IgD-negative memory B cell (primary cell): Measurements from ENCODE around the gene ADAMTS19. TPM values are rescaled to one million over a fixed set of nuclear protein-coding genes. Genes with fewer than 3 reads are reported as not detected.

Experiments used
- H3K27ac Mint-ChIP-seq, 3 donors: one replicate each; pipeline ENCODE4 v1.8.0; 2020 to 2022; ENCODE audit warnings: mild to moderate bottlenecking in 3 of 3, mixed read lengths in 3 of 3, moderate library complexity in 1 of 3
- H3K27me3 Mint-ChIP-seq: one replicate; pipeline ENCODE4 v1.8.0; 2021; ENCODE audit warnings: mixed read lengths
- H3K36me3 Mint-ChIP-seq: one replicate; pipeline ENCODE4 v1.8.0; 2020; ENCODE audit warnings: mild to moderate bottlenecking, mixed read lengths
- H3K4me1 Mint-ChIP-seq, 3 donors: one replicate each; pipeline ENCODE4 v1.8.0; 2020 to 2022; ENCODE audit warnings: mixed read lengths in 3 of 3, mild to moderate bottlenecking in 1 of 3
- H3K4me3 Mint-ChIP-seq, 4 donors: one replicate each; pipeline ENCODE4 v1.8.0; 2020 to 2022; ENCODE audit warnings: mild to moderate bottlenecking in 4 of 4, mixed read lengths in 4 of 4, moderate library complexity in 3 of 4
- H3K9me3 Mint-ChIP-seq, 3 donors: one replicate each; pipeline ENCODE4 v1.8.0; 2020 to 2021; ENCODE audit warnings: mixed read lengths in 3 of 3, mild to moderate bottlenecking in 1 of 3
- polyA plus RNA-seq: library from polyadenylated mRNA; unstranded; fragments of 300-500 nt; fragmentation: Illumina TruSeq; gene quantifications from one replicate; pipeline ENCODE4 v1.2.3, GENCODE V29; 2021

ADAMTS19 gene
- polyA plus RNA-seq, 1 donor from 2014 or later = not detected

DNA sequence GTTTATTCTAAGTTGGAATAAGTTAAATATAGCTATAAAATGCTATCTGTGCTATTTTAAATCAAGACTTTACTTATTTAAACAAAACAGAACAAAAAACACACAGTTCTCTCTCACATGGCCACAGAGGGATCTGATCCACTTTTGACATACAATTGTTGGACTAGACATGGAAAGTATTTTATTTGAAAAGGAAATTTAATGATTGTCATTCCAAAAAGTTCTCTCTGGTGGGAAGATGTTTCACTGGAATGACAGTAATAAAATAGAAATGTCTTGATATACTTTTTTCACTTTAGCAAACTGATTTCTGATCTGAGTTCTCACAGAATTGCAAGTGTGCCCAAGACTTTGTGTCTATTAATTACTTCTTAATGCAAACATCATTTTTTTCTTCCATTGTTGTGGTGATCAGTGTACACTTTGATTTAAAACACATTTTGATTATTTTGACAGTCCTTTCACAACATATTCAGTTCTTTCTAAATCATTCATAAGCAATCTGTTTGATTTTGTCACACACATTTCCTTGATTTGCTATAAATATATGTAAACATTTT is 257.7 kb downstream of the ADAMTS19 start:
- Mint-ChIP-seq H3K4me3 (no peak overlapping the region), H3K27ac (no peak overlapping the region), H3K27me3 (no peaks in the 10 kb centered on the region), H3K4me1 (no peaks in the 10 kb centered on the region), H3K36me3 (no peaks in the 10 kb centered on the region), H3K9me3 (peaks cover 0 to 2% (median 2%) of the 10 kb centered on the region in 3 donors)

- Mint-ChIP-seq H3K27ac (no peak overlapping the region), H3K9me3 (peaks cover 0 to 2% (median 2%) of the 10 kb centered on the region in 3 donors), H3K4me1 (no peaks in the 10 kb centered on the region), H3K4me3 (no peak overlapping the region), H3K27me3 (no peaks in the 10 kb centered on the region), H3K36me3 (no peaks in the 10 kb centered on the region)
Observed at GRCh38 chr5:129718471-129719090, 258.5 kb downstream of the ADAMTS19 start.

- Mint-ChIP-seq H3K36me3 (no peaks in the 10 kb centered on the region), H3K4me1 (no peaks in the 10 kb centered on the region), H3K27me3 (no peaks in the 10 kb centered on the region), H3K9me3 (peaks cover 0 to 2% (median 0%) of the 10 kb centered on the region in 3 donors), H3K4me3 (no peak overlapping the region), H3K27ac (no peak overlapping the region)
Observed at GRCh38 chr5:129724222-129724621, 264.1 kb downstream of the ADAMTS19 start.

GRCh38 chr5:129724647-129725046 is 264.5 kb downstream of the ADAMTS19 start:
- Mint-ChIP-seq H3K9me3 (peaks cover 0 to 2% (median 0%) of the 10 kb centered on the region in 3 donors), H3K36me3 (no peaks in the 10 kb centered on the region), H3K4me1 (no peaks in the 10 kb centered on the region), H3K27ac (no peak overlapping the region), H3K27me3 (no peaks in the 10 kb centered on the region), H3K4me3 (no peak overlapping the region)

DNA sequence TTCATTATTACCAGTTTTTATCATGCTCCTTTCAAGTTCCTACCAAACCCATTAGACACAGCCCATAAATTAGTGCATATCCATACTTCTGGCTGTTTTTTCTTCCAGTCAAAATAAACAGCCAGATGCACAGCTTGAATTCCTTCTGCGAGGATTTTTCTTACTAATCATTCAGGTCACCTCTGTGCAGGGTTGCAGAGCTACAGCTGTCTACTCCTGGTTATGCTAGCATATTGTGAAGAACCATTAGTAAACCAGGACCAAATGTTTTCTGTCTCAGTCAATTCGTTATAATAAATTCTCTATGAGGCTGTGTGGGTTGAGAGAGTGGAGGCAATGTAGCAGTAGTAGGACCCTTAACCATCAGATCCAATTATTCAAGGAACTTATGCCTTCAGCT is 279.7 kb downstream of the ADAMTS19 start:
- H3K9me3 Mint-ChIP-seq = no peaks in the 10 kb centered on the region
- H3K4me1 Mint-ChIP-seq = no peaks in the 10 kb centered on the region
- H3K27ac Mint-ChIP-seq = no peak overlapping the region
- H3K4me3 Mint-ChIP-seq = no peak overlapping the region
- H3K36me3 Mint-ChIP-seq = peaks cover 2% of the 10 kb centered on the region
- no peaks in the 10 kb centered on the region for H3K27me3 Mint-ChIP-seq

DNA sequence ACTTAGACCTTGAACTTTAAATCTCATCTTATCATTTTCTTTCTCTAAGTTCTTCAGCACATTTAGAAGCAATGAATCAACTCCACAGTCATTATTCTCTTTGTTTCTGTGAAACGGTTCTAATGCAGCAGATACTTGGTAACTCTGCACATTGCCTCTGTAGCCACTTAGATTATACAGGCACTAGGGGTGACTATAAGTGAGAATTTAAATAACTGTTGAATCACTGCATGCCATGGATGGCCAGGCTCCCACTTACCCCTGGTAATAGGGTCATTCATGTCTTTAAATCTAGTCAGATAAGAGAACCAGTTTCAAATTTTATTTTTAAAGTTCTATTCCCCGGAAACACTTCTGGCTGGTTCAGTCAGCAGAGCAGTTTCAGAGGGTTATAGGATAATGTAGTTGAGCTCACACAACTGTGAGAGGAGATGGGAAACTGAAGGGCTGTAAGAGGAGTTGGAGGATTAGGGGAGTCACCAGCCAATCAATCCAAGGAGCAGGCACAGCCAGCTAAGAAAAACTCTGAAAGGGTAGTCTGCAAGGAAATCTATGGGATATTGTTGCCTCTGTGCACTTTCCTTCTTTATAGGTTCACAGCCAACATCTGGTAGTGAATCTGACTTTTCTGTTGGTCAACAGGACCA is 283.6 kb downstream of the ADAMTS19 start:
- Mint-ChIP-seq H3K4me3 (no peak overlapping the region), H3K27me3 (no peaks in the 10 kb centered on the region)

GRCh38 chr5:129745997-129746396 is 285.9 kb downstream of the ADAMTS19 start:
- H3K27ac Mint-ChIP-seq = no peak overlapping the region
- no peaks in the 10 kb centered on the region for H3K9me3 Mint-ChIP-seq
- no peaks in the 10 kb centered on the region for H3K4me1 Mint-ChIP-seq
- peaks cover 2% of the 10 kb centered on the region for H3K36me3 Mint-ChIP-seq
- no peaks in the 10 kb centered on the region for H3K27me3 Mint-ChIP-seq
- no peak overlapping the region for H3K4me3 Mint-ChIP-seq

More for the DNA sequence above, 283.6 kb downstream of the ADAMTS19 start:
- no peak overlapping the region for H3K27ac Mint-ChIP-seq
- no peaks in the 10 kb centered on the region for H3K4me1 Mint-ChIP-seq
- H3K36me3 Mint-ChIP-seq = peaks cover 2% of the 10 kb centered on the region
- no peaks in the 10 kb centered on the region for H3K9me3 Mint-ChIP-seq

DNA sequence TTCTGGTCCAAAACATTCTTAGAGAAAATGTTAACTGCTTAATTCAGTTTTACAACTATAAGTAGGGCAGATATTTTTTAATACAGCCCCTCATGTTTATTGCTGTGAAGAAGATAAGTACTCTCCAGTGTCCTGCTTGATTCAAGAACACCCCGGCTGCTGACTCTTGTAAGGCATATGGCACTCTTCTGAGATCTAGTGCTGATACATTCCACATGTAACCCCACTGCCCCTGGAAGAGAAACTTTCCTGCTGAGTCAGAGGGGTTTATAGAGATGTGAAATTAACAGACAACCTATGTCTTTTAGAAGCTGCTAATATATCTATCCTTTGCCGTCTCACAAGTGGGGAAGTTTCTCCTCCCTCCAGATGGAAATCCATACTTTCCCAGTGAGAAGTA is 286.8 kb downstream of the ADAMTS19 start:
- H3K27ac Mint-ChIP-seq = no peak overlapping the region
- H3K36me3 Mint-ChIP-seq = peaks cover 2% of the 10 kb centered on the region
- no peaks in the 10 kb centered on the region for H3K9me3 Mint-ChIP-seq
- no peaks in the 10 kb centered on the region for H3K4me1 Mint-ChIP-seq
- H3K27me3 Mint-ChIP-seq = no peaks in the 10 kb centered on the region
- H3K4me3 Mint-ChIP-seq = no peak overlapping the region

DNA sequence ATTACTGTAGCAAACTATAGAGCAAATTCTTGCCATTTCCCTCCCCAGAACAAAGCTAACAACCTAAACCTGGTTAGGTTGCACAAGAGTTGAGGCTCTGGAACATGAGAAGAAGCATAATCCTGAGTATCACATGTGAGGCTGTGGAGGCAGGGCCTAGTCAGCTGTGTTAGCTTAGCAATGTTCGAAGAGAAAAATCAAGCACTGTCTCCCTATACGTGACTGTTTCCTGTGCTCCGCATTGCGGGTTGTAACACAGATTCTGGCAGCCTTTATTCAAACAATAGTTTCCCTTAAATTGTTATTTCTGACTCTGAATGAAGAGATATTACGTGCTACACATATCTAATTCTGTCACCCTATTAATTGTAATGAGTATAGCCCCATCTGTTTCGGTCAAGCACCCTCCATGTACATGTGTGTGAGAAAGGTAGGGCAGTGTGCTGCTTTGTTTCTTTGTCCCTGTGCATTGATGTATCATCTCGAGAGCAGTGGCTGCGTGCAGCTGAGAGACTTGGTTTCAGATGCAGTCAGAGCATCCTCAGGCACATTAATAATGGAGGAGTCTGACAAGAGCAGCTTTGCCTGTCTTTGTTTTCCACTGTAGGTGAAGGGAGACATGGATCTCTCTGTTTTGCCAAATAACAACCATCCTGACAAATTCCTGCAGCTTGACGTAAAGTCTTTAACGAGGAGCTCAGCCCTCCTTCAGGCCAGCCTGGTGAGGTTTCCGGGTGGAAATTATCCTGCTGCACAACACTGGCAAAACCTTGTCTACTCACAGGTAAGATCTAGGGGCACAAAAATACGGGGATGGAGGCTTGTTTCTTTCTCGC is 287.7 kb downstream of the ADAMTS19 start, which contains the start of gene MINAR2:
TSS of gene MINAR2 (plus strand) at position 523 of the 836 bp plus-strand sequence. CDS start at position 620, 97 bp downstream.
- Mint-ChIP-seq H3K4me1 (no peaks in the 10 kb centered on the region), H3K4me3 (no peak within 1 kb of the TSS), H3K36me3 (peaks cover 2% of the 10 kb centered on the region), H3K27ac (peak within 1 kb of the TSS in 1 of 3 donors; percentile 28), H3K9me3 (no peaks in the 10 kb centered on the region), H3K27me3 (no peaks in the 10 kb centered on the region)

- H3K9me3 Mint-ChIP-seq = no peaks in the 10 kb centered on the region
- H3K27ac Mint-ChIP-seq = no peak overlapping the region
- no peaks in the 10 kb centered on the region for H3K27me3 Mint-ChIP-seq
- no peak overlapping the region for H3K4me3 Mint-ChIP-seq
- H3K36me3 Mint-ChIP-seq = no peaks in the 10 kb centered on the region
- H3K4me1 Mint-ChIP-seq = no peaks in the 10 kb centered on the region
Observed at GRCh38 chr5:129748913-129749880, 289.1 kb downstream of the ADAMTS19 start.

GRCh38 chr5:129760636-129761325 is 300.7 kb downstream of the ADAMTS19 start:
- H3K4me3 Mint-ChIP-seq = no peak overlapping the region
- H3K27ac Mint-ChIP-seq = no peak overlapping the region

DNA sequence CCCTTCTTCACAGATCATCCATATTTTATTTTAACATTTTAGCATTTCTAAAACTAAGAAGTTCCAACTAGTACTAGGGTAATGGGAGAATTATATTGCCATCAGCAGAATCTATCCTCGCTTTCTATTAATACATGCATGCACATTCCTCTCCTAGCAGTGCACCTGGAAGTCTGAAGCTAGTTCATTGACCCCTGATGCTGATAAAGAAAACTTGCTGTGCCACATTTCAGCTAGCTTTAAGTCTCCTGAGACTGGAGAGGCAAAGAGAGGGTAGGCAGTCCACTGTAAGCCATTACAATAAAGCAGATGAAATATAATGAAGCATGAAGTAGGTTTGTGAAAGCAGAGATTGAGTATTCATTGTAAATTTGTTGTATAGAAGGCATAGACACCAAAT is 303.6 kb downstream of the ADAMTS19 start:
- H3K36me3 Mint-ChIP-seq = no peaks in the 10 kb centered on the region
- H3K4me1 Mint-ChIP-seq = peaks cover 0 to 3% (median 1%) of the 10 kb centered on the region in 3 donors
- peaks cover 1% of the 10 kb centered on the region for H3K27me3 Mint-ChIP-seq
- no peaks in the 10 kb centered on the region for H3K9me3 Mint-ChIP-seq
- no peak overlapping the region for H3K27ac Mint-ChIP-seq
- H3K4me3 Mint-ChIP-seq = no peak overlapping the region

More at GRCh38 chr5:129760636-129761325, 300.7 kb downstream of the ADAMTS19 start:
- H3K9me3 Mint-ChIP-seq = no peaks in the 10 kb centered on the region
- H3K36me3 Mint-ChIP-seq = no peaks in the 10 kb centered on the region
- no peaks in the 10 kb centered on the region for H3K4me1 Mint-ChIP-seq
- H3K27me3 Mint-ChIP-seq = no peaks in the 10 kb centered on the region

GRCh38 chr5:129766798-129767197 is 306.7 kb downstream of the ADAMTS19 start:
- H3K9me3 Mint-ChIP-seq = no peaks in the 10 kb centered on the region
- H3K36me3 Mint-ChIP-seq = no peaks in the 10 kb centered on the region
- peaks cover 1% of the 10 kb centered on the region for H3K27me3 Mint-ChIP-seq
- no peak overlapping the region for H3K27ac Mint-ChIP-seq
- H3K4me1 Mint-ChIP-seq = peaks cover 0 to 4% (median 1%) of the 10 kb centered on the region in 3 donors
- H3K4me3 Mint-ChIP-seq = no peak overlapping the region
